HG03108 (cell line): ENCODE results near the gene ITK.

Source experiments
- ATAC-seq: cut with Tn5 transposase; IDR thresholded peaks from one replicate; pipeline ENCODE4 v1.9.1; 2021; ENCODE audit warnings: moderate library complexity; ENCODE audit not compliant: unreplicated experiment

ITK gene

DNA sequence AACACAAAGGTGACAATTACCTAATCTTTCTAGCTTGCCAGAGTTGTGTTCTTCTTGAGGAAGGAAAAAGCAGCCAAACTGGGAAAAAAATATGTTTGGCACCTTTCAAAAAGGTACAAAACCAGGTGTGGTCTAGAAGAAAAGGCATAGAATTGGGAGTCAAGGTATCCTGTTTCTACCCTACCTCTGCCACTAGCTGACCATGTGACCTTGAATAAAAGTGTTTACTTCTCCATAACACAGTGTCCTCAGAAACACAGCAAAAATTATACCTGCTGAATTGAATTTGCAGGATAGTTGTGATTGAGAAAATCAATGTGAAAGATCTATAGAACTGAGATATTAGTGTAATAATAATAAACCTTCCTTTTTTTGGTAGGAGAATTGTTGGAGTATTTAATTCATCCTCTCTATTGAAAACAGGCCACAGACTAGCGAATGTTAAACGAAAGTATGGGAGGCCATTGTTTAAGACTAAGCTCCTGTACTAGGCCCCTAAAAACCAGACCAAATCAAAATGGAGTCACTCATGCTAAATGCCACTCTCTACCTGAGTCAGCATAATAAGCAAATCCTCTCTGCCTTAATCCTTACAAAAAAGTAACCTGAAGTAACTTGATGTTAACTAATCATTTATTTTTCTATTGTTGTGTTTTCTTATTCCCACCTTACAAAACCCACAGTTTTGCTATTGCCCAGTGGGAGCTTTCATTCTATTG lies 97.8 kb downstream of the ITK start:
- no peak for ATAC-seq

DNA sequence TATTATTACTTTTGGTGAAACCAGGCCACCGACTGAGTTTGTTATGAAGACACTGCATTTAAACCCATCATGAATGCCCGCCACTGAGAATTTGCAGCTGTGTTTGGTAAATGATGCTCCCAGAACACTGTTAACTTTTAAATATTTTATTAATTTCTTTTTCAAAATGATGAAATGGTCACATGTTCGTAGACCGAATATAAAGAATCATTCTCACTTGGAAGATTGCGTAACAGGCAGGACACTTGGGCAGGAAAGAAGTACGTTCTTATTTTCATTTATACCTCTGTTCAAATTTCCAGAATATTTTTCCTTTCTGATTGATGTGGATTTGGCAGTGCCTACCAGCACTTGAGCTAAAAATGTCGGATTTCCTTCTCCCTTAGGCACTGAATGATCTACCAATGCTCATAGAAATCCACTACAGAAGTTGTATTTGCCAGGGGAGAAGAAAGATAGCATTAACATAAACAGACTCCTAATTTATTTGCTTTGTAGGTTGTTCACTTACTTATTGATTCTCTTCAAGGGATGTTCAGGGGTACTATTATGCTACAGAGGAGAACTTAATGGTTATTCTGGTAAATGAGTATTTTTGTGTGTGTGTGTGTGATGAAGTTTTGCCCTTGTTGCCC lies 99.1 kb downstream of the ITK start:
- no peak for ATAC-seq

DNA sequence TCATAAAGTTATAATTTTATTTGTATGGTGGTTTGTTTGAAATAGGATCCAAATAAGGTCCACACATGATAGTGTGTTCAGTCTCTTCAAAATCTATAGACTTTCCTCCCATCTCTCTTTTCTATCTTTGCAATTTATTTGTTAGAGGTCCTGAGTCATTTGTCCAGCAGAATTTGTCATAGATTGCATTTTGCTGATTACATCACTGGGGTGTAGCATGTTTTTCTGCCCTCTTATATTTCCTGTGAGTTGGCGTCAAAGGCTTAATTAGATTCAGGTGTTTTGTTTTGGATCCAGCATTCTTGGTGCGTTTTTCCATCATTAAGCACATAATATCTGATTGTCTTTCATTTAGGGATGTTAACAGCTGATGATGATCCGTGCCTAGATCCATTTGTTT lies 100.3 kb downstream of the ITK start:
- ATAC-seq, result no peak

DNA sequence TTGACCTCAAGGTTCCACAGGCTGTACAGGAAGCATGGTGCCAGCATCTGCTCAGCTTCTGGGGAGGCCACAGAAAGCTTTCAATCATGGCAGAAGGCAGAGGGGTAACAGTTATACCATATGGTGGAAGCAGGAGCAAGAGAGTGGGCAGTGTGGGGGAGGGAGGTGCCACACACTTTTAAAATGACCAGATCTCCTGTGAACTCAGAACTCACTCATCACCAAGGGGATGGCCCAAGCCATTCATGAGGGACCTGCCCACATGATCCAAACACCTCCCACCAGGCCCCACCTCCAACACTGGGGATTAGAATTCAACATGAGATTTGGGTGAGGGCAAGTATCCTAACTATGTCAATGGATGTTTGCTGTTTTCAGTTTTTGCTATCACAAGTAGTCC lies 101.5 kb downstream of the ITK start:
- no peak for ATAC-seq

DNA sequence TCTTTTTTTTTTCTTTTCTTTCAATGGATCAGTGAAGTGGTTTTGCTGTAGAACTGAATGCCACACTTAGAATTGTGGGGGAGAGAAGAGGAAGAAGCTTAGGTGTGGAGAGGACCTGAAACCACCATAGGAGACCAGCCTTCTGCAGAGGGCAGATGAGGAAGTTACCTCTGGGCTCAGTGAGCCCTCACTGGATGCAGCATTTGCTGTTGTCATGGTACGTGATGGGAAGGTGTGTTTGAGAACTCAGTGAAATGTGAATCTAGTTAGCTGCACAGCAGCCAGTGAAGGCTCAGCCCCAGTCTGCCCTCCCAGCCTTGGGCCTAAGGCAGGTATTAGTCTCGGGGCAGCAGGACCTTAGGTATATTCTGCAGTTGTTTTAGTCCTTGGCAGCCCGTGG lies 102.8 kb downstream of the ITK start:
- ATAC-seq, result peak; percentile 99

DNA sequence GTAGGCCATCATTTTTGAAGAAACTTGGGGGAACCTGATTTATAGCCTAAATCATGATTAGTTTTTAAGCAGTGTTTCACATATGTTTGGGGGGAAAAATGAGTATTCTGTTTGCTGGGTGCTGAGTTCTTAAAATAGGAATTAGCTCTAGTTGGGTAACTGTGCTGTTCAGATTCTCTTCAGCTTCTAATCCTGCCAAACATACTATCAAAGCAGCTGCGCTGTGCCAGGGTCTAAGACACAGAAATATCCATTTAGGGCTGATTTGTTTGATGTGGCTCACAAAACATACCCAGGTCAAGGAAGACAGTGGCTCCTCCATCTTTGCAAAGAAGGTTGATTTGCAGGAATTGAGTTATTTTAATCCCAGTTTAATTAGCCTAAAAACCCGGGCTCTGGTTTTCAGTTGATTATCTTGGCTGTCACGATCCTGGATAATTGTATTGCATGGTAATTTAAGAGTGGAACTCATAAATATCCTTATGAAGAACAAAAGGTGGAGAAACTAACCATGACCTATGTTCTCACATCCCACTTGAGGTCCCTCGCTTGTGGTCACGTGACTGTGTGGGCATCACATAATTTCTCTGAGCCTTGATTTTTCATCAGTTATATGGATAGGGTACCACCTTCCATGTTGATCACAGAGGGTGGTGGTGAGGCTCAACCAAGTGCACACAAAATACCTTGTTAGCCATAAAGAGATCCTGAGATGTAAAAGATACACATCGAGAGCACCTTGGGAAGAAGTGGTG lies 104.0 kb downstream of the ITK start:
- ATAC-seq, result no peak

DNA sequence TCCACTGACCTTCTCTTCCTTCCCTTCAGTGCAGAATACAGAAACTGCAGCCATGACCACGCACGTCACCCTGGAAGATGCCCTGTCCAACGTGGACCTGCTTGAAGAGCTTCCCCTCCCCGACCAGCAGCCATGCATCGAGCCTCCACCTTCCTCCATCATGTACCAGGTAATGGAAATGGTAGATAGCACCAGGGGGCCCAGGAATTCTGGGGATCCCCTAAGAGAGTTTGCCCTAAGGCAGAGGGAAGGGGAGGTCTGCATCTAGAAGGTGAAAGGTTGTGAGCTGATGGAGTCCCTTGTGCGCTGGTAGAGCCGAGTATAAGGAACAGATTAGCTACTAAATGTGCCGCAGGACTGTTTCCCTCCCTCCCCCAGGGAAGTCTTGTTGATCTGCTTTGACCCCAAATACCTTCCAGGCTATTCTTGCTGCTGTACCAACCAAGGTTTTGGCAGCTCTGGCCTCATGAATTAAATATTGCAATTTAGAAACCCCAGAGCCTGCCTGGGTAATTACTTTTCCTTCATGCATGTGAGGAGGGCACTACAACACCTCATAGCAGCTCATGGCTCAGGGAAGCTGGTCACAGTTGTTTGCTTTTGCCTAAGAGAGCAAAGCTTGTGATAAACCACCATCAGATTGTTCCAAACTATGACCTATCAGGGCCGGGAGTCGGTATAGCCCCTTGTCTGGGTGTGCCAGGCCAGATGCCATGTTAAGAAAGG lies 104.8 kb downstream of the ITK start:
- no peak for ATAC-seq

DNA sequence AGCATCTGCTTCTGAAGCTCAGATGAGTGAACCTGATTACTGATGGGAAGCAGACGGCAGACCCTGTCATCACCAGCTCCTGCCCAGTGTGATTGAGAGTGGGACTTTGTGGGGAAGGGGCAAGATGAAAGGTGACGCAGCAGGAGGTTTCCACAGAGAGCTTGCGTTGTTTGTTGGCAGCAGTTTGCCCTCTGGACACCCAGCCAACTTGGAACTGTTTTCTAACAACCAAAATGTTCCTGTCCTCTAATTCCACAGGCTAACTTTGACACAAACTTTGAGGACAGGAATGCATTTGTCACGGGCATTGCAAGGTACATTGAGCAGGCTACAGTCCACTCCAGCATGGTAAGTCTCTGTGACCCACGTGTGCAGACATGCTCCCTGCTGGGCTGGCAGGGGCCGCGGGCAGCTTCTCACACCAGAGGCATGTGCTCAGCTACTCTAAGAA lies 106.1 kb downstream of the ITK start:
- no peak for ATAC-seq

DNA sequence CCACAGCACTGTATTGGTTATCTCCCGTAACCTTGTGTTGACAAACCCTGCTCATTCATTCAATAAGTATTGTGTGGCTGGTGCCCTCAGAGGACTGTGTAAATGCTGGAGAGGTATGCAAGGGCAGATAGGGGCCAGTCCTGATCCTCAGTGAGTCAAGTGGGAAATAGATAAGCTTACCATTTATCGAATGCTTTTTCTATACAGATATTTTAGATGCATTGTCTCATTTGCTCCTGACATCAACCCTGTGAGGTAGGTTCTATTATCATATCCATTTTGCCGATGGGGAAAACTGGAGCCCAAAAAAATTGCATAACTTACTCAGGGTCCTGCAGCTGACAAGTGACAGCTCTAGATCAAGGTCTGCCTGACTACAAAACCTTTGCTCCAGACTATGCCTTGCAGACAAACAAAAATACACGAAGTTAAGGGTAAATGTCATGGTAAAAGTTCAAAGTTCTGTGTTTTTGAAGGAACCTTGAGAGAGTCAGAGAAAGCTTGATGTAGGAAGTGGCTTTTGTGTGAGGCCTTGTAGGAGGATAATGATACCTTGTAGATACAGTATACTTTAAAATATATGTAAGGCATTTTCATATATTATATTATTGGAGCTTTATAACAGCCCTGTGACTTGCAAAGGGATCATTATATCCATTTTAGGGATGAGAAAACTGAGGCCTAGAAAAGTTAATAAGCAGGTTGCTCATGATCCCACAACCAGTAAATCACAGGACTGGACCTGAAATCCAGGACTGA lies 107.9 kb downstream of the ITK start:
- no peak for ATAC-seq

DNA sequence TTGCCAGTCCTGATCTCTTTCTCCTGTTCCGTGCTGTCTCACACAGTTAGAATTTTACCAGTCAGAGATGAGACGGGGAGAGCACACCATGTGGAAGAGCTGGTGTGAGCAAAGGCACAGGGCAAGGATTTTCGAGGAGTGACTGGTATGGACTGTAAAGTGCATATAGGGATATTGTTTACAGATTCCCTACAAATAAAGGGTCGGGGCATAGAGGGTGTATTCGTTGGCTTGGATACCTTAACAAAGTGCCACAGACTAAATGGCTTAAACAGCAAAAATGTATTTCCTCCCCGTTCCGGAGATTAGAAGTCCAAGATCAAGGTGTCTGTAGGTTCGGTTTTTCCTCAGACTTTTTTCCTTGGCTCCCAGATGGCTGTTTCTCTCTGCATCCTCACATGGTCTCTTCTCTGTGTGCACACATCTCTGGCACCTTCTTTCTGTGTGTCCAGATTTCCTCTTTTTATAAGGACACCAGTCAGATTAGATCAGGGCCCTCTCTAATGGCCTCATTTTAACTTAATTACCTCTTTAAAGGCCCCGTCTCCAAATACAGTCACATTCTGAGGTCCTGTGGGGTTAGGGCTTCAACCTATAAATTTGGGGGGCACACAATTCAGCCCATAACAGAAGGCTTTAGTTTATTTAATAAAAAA lies 108.7 kb downstream of the ITK start:
- ATAC-seq, result no peak

DNA sequence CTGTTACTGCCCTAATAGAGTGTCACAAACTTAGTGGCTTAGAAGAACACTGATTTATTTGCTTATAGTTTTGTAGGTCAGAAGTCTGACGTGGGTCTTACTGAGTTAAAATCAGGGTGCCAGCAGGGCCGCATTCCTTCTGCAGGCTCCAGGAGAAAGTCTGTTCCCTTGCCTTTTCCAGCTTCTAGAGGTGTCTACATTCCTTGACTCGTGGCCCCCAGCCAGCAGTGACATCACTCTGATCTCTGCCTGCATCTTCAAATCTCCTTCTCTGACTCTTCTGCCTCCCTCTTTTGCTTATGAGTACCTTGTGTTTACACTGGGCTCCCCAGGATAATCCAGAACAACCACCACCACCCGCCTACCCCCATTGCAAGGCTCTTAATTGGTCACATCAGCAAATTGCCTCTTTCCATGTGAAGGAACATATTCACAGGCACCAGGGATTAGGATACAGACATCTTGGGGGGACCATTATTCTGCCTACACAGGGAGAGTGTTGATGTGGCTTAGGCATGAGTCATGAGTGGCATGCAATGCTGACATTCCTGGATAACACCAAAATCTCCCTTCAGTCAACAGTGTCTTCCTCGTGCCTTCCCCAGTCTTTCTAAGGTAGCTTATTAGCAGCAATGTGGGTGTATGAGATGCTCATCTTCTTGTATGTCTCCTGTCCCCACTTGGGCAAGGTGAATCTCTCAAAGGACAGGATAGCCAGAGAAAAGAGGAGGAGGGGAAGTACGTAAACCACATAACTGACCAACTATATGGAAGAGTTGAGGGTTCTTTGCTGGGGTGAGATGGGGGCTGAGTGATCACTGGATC lies 109.7 kb downstream of the ITK start:
- no peak for ATAC-seq

DNA sequence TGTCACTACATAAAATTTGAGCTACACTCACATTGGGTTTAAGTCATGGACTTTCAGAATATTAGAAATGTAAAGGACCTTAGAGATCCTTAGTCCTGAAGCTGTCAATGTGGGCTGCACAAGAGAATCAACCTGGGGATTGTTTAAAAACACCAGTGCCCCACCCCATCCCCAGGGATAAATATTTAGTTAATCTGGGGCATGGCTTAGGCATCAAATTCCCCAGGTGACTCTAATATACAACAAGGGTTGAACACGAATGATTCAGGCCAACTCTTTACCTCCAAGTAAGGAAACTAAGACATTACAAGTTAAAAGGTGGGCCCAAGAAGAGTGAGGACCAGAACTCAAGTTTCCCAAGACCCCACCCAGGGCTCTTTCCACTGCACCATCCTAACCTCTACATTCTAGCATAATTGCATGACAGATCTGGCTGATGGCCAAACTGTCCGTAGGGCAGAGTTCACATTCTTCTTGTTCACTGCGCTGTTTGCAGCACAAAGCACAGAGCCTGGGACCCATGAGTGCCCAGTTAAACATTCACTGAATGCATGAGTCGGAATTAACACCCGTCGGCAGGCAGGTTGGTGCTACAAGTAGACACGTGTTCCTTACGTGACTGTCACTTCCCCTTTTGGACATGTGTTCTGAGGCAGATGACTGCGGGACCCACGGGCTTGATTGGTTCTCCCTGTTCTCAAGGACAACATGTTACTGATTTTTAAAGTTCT lies 110.5 kb downstream of the ITK start:
- peak; percentile 73 for ATAC-seq

DNA sequence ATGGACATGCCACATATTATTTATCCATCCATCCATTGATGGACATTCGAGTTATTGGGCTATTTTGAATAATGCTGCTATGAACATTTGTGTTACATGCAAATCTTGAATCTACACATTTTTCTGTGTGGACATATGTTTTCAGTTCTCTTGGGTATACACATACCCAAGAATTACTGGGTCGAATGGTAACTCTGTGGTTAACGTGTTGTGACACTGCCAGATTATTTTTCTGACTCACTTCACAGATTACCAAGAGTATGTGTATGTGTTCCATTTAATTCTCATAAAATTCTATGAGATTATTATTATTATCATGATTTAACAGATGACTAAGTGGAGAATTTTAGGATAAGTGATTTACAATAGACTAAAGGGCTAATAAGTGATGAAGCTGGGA lies 112.0 kb downstream of the ITK start:
- no peak for ATAC-seq

DNA sequence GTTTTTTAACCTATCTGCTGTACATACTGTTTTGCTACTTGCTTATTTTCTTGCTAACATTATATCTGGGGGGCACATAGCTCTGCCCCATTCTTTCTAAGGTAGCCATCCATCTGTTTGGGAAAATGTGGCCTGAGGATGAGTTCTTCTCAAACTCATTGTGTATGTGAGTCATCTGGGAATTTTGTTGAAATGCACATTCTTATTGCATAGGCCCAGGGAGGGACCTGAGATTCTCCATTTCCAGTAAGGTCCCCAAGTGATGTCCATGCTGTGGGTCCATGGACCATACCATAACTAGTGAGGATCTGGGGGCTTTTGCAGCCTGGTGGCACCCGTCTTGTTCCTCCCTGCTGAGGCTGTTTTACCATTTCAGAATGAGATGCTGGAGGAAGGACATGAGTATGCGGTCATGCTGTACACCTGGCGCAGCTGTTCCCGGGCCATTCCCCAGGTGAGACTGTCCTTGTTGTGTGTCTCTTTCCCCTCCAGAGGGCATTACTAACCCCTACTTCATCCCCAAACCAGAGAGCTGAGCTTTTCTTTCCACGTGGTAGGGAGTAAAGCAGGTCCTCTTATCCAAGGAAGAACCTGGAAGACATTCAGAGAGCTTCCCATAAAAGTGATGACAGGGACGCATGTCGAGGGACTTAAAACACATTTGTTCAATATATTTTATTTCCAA lies 113.9 kb downstream of the ITK start:
- ATAC-seq, result no peak

DNA sequence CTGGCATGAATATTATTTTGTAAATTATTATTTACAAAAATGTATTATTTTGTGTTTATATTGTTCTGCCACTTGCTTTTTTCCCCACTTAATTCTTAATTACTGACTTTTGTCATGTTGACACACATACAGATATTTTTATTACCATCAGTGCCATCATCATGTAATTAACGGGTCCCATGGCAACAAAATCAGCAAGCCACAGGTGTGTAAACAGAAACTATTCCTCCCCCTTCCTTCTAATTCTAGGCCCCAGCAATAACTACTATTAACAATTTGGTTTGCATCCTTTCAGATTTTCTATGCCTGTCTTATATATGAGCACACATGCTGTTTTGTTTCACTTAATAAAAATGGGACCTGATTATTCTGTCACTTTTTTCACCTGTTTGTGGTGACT lies 114.6 kb downstream of the ITK start:
- no peak for ATAC-seq

DNA sequence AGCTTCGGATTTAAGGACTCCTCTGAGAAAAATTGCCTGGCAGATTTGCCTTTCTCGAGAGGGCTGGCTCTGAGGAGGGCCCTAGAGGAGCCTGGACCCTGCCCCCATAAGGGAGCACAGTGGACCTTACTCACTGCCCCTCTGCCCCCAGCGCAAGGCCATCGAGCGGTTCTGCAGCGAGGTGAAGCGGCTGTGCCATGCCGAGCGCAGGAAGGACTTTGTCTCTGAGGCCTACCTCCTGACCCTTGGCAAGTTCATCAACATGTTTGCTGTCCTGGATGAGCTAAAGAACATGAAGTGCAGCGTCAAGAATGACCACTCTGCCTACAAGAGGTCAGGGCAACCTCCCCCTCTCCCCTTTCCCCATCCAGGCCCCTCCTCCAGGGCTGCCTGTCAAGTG lies 119.9 kb downstream of the ITK start:
- no peak for ATAC-seq

DNA sequence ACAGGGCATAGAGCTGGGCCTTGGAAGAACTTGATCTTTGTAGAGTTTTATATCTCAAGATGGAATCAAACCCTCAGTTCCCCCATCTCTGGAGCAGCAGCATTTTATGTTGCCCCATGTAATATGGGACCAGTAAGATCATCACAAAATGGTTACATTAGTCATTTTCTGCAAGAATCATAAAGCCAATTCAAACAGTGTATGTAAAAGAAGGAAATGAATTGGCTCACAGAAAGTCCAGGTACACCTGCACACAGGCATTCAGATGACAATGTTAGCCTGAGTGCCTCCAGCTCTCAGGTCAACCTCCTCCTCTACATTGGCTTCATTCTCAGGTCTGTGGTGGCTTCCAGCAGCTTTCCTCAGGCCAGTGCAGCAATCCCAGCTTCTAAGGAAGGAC lies 120.4 kb downstream of the ITK start:
- ATAC-seq, result no peak

DNA sequence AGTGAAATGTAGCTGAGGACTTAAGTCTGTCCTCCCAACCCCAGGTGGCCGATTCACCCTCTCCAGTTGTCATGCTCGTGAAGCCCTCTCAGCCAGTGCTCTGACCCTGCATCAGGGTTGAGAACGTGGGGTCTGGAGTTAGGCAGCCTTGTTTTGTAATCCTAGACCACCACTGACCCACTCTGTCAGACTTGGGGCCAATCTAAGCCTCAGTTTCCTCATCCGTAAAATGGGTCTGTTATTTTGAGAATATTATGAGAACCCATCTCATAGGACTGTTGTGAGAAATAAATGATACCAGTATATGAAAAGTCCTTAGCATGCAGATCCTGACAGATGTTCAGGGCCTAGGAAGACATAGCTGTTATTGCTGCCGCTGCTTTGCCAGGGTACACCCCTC lies 122.4 kb downstream of the ITK start:
- ATAC-seq, result no peak
